Superior temporal gyrus (tissue), 1 donor: Measurements from ENCODE around the gene CIB2.
A peak's percentile ranks its signal among the peaks of the same experiment; 100 is the strongest.
"Not testable (repeated sequence)": the region's sequence is repeated elsewhere in the genome, so short reads cannot be mapped to it uniquely, and the experiment has no call there.

Experiments
- DNase-seq: peaks from one replicate; pipeline ENCODE4 v3.0.0-alpha.2; 2016; ENCODE audit errors: extremely low spot score

The CIB2 gene

DNA sequence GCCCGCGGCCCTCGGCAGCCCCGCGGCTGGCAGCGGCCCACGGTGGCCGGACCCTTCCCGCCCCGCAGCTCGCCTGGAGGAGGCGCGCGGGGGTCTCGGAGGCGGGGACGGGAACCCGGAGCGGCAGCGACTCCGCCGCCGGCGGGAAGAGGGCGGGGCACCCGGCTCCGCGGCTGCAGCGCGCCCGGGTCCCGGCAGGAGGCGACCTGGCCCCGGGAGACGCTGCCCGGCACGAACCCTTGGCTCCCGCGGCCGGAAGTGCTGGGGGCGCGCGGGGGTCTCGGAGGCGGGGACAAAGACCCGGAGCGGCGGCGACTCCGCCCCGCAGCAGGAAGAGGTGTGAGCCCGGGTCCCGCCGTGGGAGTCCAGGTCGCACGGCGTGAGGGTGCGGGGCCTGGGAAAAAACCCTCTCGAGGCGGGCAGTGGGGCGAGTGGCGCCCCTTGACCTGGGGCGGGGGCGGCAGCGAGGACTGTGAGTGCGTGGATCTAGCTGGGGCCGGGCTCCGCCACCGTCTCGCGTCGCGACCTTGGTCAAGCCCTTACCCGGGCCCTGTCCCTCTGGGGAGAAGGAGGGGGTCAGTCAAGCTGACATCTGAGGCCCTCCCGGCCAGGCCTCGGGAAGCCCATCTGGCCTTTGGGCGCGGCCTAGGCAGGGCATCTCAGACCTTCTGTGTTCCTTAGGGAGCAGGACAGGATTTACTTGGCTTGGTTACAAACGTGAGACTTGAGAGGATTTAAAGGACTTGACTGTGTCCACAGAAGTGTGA lies at the start of gene CIB2:
Gene CIB2 (minus strand): TSS at position 151 of the 767 bp plus-strand sequence. CDS start 230 bp downstream, outside the sequence.
- peak; percentile 26 for DNase-seq

- DNase-seq = no peak
Observed at GRCh38 chr15:78179906-78180305, 48.7 kb upstream of the CIB2 start.

DNA sequence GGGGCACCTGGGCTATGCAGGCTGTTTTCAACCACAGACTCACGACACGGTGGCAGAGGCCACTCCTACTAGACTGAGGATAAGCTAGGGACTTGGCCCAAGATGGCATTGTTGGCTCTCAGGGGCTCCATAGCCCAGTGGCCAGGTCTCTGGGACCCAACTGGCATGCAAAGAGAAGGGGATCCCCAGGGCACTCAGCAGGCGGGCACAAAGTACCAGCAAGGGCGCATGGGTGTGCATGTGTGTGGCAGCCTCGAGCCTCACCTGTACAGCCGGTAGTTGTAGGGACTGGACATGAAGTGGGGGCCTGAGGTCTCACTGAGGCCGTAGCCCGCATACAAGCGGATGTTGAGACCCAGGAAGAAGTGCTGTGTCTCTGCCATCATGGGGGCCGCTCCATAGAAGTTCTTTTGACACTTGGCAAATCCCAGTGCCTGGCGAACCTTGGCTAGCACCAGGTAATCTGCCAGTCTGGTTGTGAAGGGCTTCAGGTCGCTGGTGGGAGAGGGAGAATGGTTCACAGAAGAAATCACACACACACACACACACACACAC lies 48.1 kb upstream of the CIB2 start:
- no peak for DNase-seq

GRCh38 chr15:78178064-78178463 lies 46.8 kb upstream of the CIB2 start:
- DNase-seq = no peak

DNA sequence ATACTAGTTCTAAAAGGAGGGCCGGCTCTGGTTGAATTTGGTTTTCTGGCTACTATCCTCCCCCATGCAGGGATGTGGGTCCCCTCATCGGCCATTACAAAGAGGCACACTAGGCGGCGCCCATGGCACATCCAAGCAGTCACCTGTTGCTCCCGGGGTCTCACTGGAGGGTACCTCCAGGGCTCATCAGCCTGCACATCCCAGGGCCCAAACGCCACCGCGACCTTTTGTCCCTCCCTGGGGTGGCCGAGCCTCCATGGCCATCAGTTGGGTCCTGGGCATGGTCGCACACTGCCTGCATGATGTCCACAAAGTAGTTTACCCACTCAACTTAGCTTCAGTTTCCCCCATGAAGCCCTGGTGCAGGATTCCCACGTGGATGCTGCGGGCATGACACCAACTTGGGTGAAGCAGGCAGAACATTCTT lies 46.2 kb upstream of the CIB2 start:
- DNase-seq = peak; percentile 68

- no peak for DNase-seq
Observed at GRCh38 chr15:78175330-78175729, 44.1 kb upstream of the CIB2 start.

DNA sequence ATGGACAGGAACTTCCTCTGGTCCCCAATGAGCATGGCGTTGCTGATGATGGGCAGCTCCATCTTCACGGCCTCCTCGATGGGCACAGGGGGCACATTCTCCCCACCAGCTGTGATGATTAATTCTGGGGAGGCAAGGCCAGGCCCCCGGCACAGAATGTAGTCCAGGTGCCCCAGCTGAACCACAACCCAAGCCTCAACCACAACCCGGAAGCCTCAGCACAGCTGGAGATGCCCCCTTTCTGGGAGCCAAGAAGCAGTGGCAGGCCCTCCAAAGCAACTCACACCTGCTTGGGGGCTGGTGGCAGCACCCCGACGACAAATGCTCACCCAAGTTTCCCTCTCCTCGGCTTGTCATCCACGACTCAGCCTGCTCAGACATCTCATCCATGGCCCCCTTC lies 43.2 kb upstream of the CIB2 start:
- DNase-seq = no peak

DNA sequence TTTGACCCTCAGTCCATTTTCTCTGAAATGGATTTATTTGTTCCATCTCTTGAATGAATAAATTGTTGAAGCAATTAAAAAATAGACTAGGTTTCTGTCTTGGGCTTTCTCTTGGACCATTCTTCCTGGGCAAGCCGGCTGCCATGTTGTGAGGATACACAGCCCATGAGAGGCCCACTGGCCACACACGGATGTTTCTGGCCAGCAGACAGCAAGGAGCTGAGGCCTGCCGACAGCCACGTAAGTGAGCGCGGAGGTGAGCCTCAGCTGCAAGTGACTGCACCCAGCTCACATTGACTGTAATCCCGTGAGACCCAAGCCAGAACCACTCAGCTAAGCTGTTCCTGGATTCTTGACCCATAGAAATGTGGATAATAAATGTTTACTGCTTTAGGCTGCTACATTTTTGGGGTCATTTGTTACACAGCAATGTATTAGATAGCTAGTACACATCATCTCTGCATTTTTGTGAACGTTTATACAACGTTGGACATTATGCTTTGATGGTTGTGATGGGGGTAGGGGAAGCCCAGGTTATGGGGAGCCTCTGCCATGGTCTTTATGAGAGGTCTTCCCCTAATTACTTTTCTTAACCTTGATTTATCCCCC lies 40.7 kb upstream of the CIB2 start:
- DNase-seq = no peak

- DNase-seq = no peak
Observed at GRCh38 chr15:78170848-78171773, 39.9 kb upstream of the CIB2 start.

DNA sequence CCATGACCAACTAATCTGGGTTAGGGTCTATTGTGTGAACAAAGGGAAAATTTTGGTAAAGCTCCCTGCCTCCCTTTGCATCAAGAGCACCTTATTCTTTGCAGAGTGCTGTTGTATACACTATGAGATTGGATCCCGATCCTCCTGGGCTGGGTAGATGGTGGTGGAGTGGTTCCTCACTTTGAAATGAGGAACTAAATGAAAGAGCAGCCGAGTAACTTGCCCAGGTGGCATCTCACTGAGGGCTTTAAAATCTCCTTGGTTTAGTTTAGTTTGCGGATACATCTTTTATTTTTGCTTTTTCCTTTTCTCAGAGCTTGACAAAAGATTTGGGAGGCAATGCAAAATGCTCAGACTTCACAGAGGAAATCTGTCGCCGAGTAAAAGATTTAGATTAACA lies 37.4 kb upstream of the CIB2 start:
- no peak for DNase-seq

- no peak for DNase-seq
Observed at GRCh38 chr15:78167227-78167888, 36.1 kb upstream of the CIB2 start.

- no peak for DNase-seq
Observed at GRCh38 chr15:78164010-78164409, 32.8 kb upstream of the CIB2 start.

- no peak for DNase-seq
Observed at GRCh38 chr15:78162038-78162437, 30.8 kb upstream of the CIB2 start.

DNA sequence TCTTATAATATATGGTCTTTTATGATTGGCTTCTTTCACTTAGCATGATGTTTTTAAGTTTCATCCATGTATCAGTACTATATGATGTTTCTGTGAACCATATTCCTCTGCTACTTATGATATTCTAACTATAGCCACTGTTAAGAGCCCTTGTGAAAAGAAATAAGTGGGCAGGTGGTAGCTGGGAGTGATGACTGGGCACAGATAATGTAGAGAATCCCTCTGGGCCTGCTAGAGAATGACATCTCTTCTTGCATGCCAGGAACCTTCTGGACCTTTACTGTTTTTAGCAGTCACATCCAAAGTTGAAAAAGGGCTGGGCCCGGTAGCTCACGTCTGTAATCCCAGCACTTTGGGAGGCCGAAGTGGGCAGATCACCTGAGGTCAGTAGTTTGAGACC lies 28.1 kb upstream of the CIB2 start:
- no peak for DNase-seq

GRCh38 chr15:78157203-78157602 lies 26.0 kb upstream of the CIB2 start:
- no peak for DNase-seq

GRCh38 chr15:78156653-78157052 lies 25.4 kb upstream of the CIB2 start:
- no peak for DNase-seq

GRCh38 chr15:78155355-78155939 lies 24.2 kb upstream of the CIB2 start:
- no peak for DNase-seq

DNA sequence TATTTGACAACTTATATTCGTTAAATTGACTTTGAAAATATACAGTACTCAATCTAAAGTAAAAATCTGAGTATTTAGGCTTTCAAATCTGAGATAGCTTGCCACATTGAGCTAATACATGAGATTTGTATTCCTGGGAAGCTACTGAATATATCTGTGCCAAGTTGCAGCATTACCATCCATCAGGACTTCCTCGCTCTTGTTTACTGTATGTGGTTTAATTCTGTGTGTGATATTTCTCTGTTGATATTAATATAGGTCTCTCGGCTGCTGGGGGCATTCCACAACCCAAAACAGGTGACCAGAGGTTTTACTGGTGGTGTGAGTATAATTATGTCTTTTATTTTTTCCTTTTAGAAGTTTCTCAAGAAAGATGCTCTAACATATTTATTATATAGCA lies 23.7 kb upstream of the CIB2 start:
- DNase-seq = no peak

GRCh38 chr15:78151075-78151474 lies 19.8 kb upstream of the CIB2 start:
- not testable (repeated sequence) for DNase-seq

- DNase-seq = peak; percentile 43
Observed at GRCh38 chr15:78149805-78150751, 18.8 kb upstream of the CIB2 start.
